HCT116 (cell line): Measurements from ENCODE around the gene SLC22A6. TPM values are rescaled to one million over a fixed set of nuclear protein-coding genes. Genes with fewer than 3 reads are reported as not detected.

Experiments used
- ATAC-seq: fragments of 200-7000 bp; cut with Tn5 transposase; 2 replicates; pipeline ENCODE4 v1.9.1; 2020; ENCODE audit warnings: mild to moderate bottlenecking, moderate library complexity
- BruUV-seq: library from RNA; stranded (reverse); fragments of 400-500 nt; replicated peaks from 2 replicates; lab custom pipeline; 2021; lab: Mats Ljungman, UMichigan
- CTCF ChIA-PET: fragments of 300-600 bp; sonication (Branson Sonifier 250); formaldehyde crosslinking; loops from one replicate; lab custom pipeline; 2021; ENCODE audit warnings: antibody characterized with exemption; lab: Charles Lee
- POLR2A ChIA-PET: fragments of 300-600, 350-600 bp; sonication (Branson Sonifier 250); formaldehyde crosslinking; loops from one replicate; lab custom pipeline; 2021; ENCODE audit warnings: antibody characterized with exemption; lab: Charles Lee
- RAD21 ChIA-PET, 2 experiments: fragments of 300-600 bp; sonication (Branson Sonifier 250); formaldehyde crosslinking; loops; one replicate each; lab custom pipeline; 2023; ENCODE audit warnings: low total read pairs in 2 of 2; ENCODE audit not compliant: uncharacterized antibody in 2 of 2, unreplicated experiment in 2 of 2, low non-redundant PET in 1 of 2; lab: Charles Lee
- DNase-seq: peaks from one replicate; pipeline ENCODE4 v3.0.0-alpha.2; 2010; ENCODE audit warnings: low read depth, low spot score
- H2AFZ ChIP-seq: fragments of 200-600 bp; shearing (Covaris generic), sonication (generic); 2 replicates; pipeline ENCODE4 v1.6.1; 2017; ENCODE audit warnings: low read depth, mixed run types, mixed read lengths, antibody characterized with exemption, low read length; ENCODE audit not compliant: poor library complexity, severe bottlenecking
- H3K27ac ChIP-seq: 2 replicates; pipeline ENCODE4 v1.5.1; 2012; ENCODE audit warnings: low read depth, low read length
- H3K27me3 ChIP-seq: fragments of 200-600 bp; sonication (generic); 2 replicates; pipeline ENCODE4 v1.6.1; 2016; ENCODE audit warnings: mixed run types, low read length, mixed read lengths; ENCODE audit not compliant: insufficient read depth
- H3K36me3 ChIP-seq, 2 experiments: fragments of 200-500 bp in 1 of 2; fragments of 200-600 bp in 1 of 2; sonication (Bioruptor generic) in 1 of 2; sonication (generic) in 1 of 2; 2 replicates each; pipeline versions ENCODE4 v1.5.1 to v1.6.1; 2014 to 2016; ENCODE audit warnings: low read length in 2 of 2, inconsistent platforms in 1 of 2, mixed read lengths in 1 of 2, mixed run types in 1 of 2; ENCODE audit not compliant: insufficient read depth in 2 of 2, control insufficient read depth in 1 of 2
- H3K4me1 ChIP-seq, 2 experiments: fragments of 200-600 bp in 1 of 2; sonication (generic) in 1 of 2; 2 replicates each; pipeline versions ENCODE4 v1.5.1 to v1.6.1; 2012 to 2017; ENCODE audit warnings: low read length in 2 of 2, inconsistent platforms in 1 of 2, mild to moderate bottlenecking in 1 of 2, mixed read lengths in 1 of 2, mixed run types in 1 of 2, moderate library complexity in 1 of 2; ENCODE audit not compliant: insufficient read depth in 2 of 2, control insufficient read depth in 1 of 2
- H3K4me2 ChIP-seq: fragments of 200-600 bp; sonication (generic); 2 replicates; pipeline ENCODE4 v1.6.1; 2017; ENCODE audit warnings: mixed run types, low read length, mixed read lengths
- H3K4me3 ChIP-seq, 2 experiments: fragments of 200-600 bp in 1 of 2; sonication (generic) in 1 of 2; replicated peaks in 1 of 2; 2 replicates each; pipeline ENCODE4 v1.5.1; 2011 to 2016; ENCODE audit warnings: low read length in 2 of 2, control low read depth in 1 of 2, low read depth in 1 of 2, mild to moderate bottlenecking in 1 of 2, mixed read lengths in 1 of 2, mixed run types in 1 of 2
- H3K79me2 ChIP-seq: fragments of 200-600 bp; sonication (generic); 2 replicates; pipeline ENCODE4 v1.6.1; 2017; ENCODE audit warnings: mild to moderate bottlenecking, mixed run types, low read length, moderate library complexity, mixed read lengths; ENCODE audit not compliant: insufficient read depth
- H3K9ac ChIP-seq: fragments of 200-600 bp; sonication (generic); 2 replicates; pipeline ENCODE4 v1.6.1; 2016; ENCODE audit warnings: low read length, mixed read lengths
- H3K9me2 ChIP-seq: fragments of 200-600 bp; sonication (generic), shearing (Covaris generic); 2 replicates; pipeline ENCODE4 v1.6.1; 2017; ENCODE audit warnings: mixed run types, mild to moderate bottlenecking, moderate library complexity; ENCODE audit not compliant: insufficient read depth
- H3K9me3 ChIP-seq, 2 experiments: fragments of 200-500 bp in 1 of 2; fragments of 200-600 bp in 1 of 2; sonication (Bioruptor generic) in 1 of 2; sonication (generic) in 1 of 2; 2 replicates each; pipeline ENCODE4 v1.6.1; 2014 to 2017; ENCODE audit warnings: low read length in 2 of 2, mixed read lengths in 2 of 2, inconsistent platforms in 1 of 2, low read depth in 1 of 2, mild to moderate bottlenecking in 1 of 2, mixed run types in 1 of 2, moderate library complexity in 1 of 2; ENCODE audit not compliant: control insufficient read depth in 1 of 2, insufficient read depth in 1 of 2
- H4K20me1 ChIP-seq: fragments of 200-600 bp; sonication (generic), shearing (Covaris generic); 2 replicates; pipeline ENCODE4 v1.6.1; 2017; ENCODE audit warnings: mixed run types, mild to moderate bottlenecking, moderate library complexity; ENCODE audit not compliant: insufficient read depth
- ATF3 ChIP-seq: IDR thresholded peaks from 2 replicates; pipeline ENCODE4 v1.6.1; 2012
- CBX3 ChIP-seq: IDR thresholded peaks from 2 replicates; pipeline ENCODE4 v1.6.1; 2012; ENCODE audit warnings: low read depth
- CTCF ChIP-seq, 3 experiments: fragments of 200-600 bp in 1 of 3; sonication (generic) in 1 of 3; IDR thresholded peaks in 2 of 3; conservative IDR thresholded peaks in 1 of 3; 2 replicates each; pipeline ENCODE4 v1.5.1; 2012 to 2017; ENCODE audit warnings: low read depth in 2 of 3, low read length in 2 of 3, antibody characterized with exemption in 1 of 3, borderline replicate concordance in 1 of 3, control low read depth in 1 of 3, mild to moderate bottlenecking in 1 of 3, mixed read lengths in 1 of 3, mixed run types in 1 of 3, moderate library complexity in 1 of 3; ENCODE audit not compliant: insufficient read depth in 1 of 3
- EGR1 ChIP-seq: IDR thresholded peaks from 2 replicates; pipeline ENCODE4 v1.6.1; 2012; ENCODE audit warnings: low read depth
- ELF1 ChIP-seq: IDR thresholded peaks from 2 replicates; pipeline ENCODE4 v1.6.1; 2012; ENCODE audit warnings: low read depth, borderline replicate concordance
- JUND ChIP-seq: IDR thresholded peaks from 2 replicates; pipeline ENCODE4 v1.6.1; 2012
- POLR2A ChIP-seq: IDR thresholded peaks from 2 replicates; pipeline ENCODE4 v1.7.0; 2011; ENCODE audit warnings: borderline replicate concordance; ENCODE audit not compliant: insufficient read depth, insufficient read length; ENCODE audit errors: extremely low read depth
- POLR2AphosphoS5 ChIP-seq: IDR thresholded peaks from 2 replicates; pipeline ENCODE4 v1.6.1; 2011; ENCODE audit warnings: mild to moderate bottlenecking, low read depth, low read length, moderate library complexity
- SIN3A ChIP-seq: IDR thresholded peaks from 2 replicates; pipeline ENCODE4 v1.6.1; 2012; ENCODE audit warnings: low read depth
- SP1 ChIP-seq: IDR thresholded peaks from 2 replicates; pipeline ENCODE4 v1.6.1; 2012; ENCODE audit warnings: low read depth
- TCF7L2 ChIP-seq: IDR thresholded peaks from 2 replicates; pipeline ENCODE4 v1.7.0; 2011; ENCODE audit warnings: borderline replicate concordance, inconsistent platforms; ENCODE audit not compliant: insufficient read depth, insufficient read length; ENCODE audit errors: extremely low read depth
- YY1 ChIP-seq: IDR thresholded peaks from 2 replicates; pipeline ENCODE4 v1.6.1; 2011; ENCODE audit warnings: low read length, low read depth, moderate library complexity, mild to moderate bottlenecking; ENCODE audit not compliant: insufficient replicate concordance; ENCODE audit errors: extremely low read depth
- ZBTB33 ChIP-seq: IDR thresholded peaks from 2 replicates; pipeline ENCODE4 v1.6.1; 2011; ENCODE audit warnings: mild to moderate bottlenecking, low read length, moderate library complexity; ENCODE audit not compliant: insufficient replicate concordance; ENCODE audit errors: extremely low read depth
- intact Hi-C: fragments of 100-400 bp; cut with micrococcal nuclease; formaldehyde crosslinking; loops from 2 replicates; pipeline ENCODE4 v1.10.0; 2022
- total RNA-seq: library from RNA; stranded (reverse); gene quantifications from one replicate; pipeline ENCODE4 v1.2.1, GENCODE V29; 2021; ENCODE audit not compliant: unreplicated experiment

The SLC22A6 gene
- total RNA-seq, 1 experiment from 2014 or later = not detected

- ATAC-seq (no peak), DNase-seq (no peak)
- RAD21 ChIA-PET = no interaction called here
- H3K4me1 ChIP-seq = no peaks in the 10 kb centered on the region
- no peak overlapping the region for H2AFZ ChIP-seq
- no peak overlapping the region for H3K4me2 ChIP-seq
- no peaks in the 10 kb centered on the region for H3K79me2 ChIP-seq
- H3K9me3 ChIP-seq = no peaks in the 10 kb centered on the region
- no TSS peak for BruUV-seq
- H3K27me3 ChIP-seq = no peaks in the 10 kb centered on the region; the same call in 1 of the 2 replicates
- TF ChIP-seq ZBTB33 (no peak), CTCF (IDR thresholded peaks at IDR 0.05 in 2 of 3, conservative IDR thresholded peaks at IDR 0.05 in 1 of 3; ENCODE audit: borderline replicate concordance in 1 of 3, insufficient read depth in 1 of 3, low read depth in 2 of 3, low read length in 2 of 3) (no peak), TCF7L2 (no peak), JUND (no peak), POLR2AphosphoS5 (no peak), EGR1 (no peak), ATF3 (no peak), SIN3A (no peak), YY1 (no peak), ELF1 (no peak), SP1 (no peak), CBX3 (no peak), POLR2A (no peak)
- intact Hi-C loops = no loop called here
- H3K4me3 ChIP-seq = no peak overlapping the region
- no peak overlapping the region for H3K9ac ChIP-seq
- CTCF ChIA-PET = interaction anchor here (1.5 to 2.6 kb wide), 3 partner anchors 19 to 93 kb away, joined by 3 to 11 read pairs (median 4); no protein-coding TSS in a partner anchor
- POLR2A ChIA-PET = no interaction called here
- no peaks in the 10 kb centered on the region for H4K20me1 ChIP-seq
- H3K9me2 ChIP-seq = no peaks in the 10 kb centered on the region
- no peak overlapping the region for H3K27ac ChIP-seq
- no peaks in the 10 kb centered on the region for H3K36me3 ChIP-seq
Measured at GRCh38 chr11:63001456-63001855, 16.7 kb upstream of the SLC22A6 start.
